ENCODE results near the gene MAML2. TPM values are rescaled to one million over a fixed set of nuclear protein-coding genes. Genes with fewer than 3 reads are reported as not detected.

MAML2 gene
- total RNA-seq, 2 experiments from 2014 or later = 14.1 to 14.3 TPM

GRCh38 chr11:96162816-96163499 lies 180.0 kb downstream of the MAML2 start:
- no peak for DNase-seq
- Mint-ChIP-seq H3K36me3 (peaks cover 15% of the 10 kb centered on the region), H3K4me1 (peaks cover 50% of the 10 kb centered on the region), H3K9me3 (peaks cover 2% of the 10 kb centered on the region), H3K4me3 (no peak overlapping the region), H3K27ac (no peak overlapping the region), H3K27me3 (no peaks in the 10 kb centered on the region)

- H3K4me3 Mint-ChIP-seq = no peak overlapping the region
- peaks cover 51% of the 10 kb centered on the region for H3K4me1 Mint-ChIP-seq
- no peaks in the 10 kb centered on the region for H3K27me3 Mint-ChIP-seq
- H3K36me3 Mint-ChIP-seq = peaks cover 14% of the 10 kb centered on the region
- H3K9me3 Mint-ChIP-seq = peaks cover 2% of the 10 kb centered on the region
- H3K27ac Mint-ChIP-seq = no peak overlapping the region
- DNase-seq = no peak
Measured at GRCh38 chr11:96161307-96162089, 181.5 kb downstream of the MAML2 start.

DNA sequence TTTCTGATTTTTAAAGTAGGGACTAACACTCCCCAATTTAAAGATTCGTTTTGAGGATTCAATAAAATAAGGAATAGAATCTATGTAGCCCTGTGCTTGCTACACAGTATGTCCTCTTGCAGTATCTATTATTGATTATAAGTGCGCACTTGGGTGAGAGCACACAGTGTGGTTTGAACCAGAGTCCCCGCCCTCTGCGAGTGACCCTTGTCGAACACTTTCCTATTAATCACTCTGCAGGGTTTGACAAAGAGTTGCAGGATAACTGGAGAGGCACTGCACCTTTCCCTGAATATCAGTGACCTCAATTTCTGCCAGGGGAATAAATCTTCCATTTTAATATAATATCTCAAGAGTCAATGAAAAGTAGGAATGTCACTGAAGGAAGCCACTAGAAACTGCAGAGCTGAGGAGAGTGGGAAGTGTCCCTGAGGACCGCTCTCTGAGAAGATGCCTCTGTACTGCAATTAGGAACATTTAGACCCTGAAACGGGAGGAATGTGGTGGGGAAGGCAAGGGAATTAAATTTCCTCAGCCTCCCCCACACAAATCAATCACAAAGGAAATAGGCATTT lies 182.2 kb downstream of the MAML2 start:
- H3K4me1 Mint-ChIP-seq = peaks cover 51% of the 10 kb centered on the region
- no peaks in the 10 kb centered on the region for H3K27me3 Mint-ChIP-seq
- DNase-seq = no peak
- H3K36me3 Mint-ChIP-seq = peaks cover 14% of the 10 kb centered on the region
- peaks cover 2% of the 10 kb centered on the region for H3K9me3 Mint-ChIP-seq
- H3K27ac Mint-ChIP-seq = no peak overlapping the region
- H3K4me3 Mint-ChIP-seq = no peak overlapping the region

DNA sequence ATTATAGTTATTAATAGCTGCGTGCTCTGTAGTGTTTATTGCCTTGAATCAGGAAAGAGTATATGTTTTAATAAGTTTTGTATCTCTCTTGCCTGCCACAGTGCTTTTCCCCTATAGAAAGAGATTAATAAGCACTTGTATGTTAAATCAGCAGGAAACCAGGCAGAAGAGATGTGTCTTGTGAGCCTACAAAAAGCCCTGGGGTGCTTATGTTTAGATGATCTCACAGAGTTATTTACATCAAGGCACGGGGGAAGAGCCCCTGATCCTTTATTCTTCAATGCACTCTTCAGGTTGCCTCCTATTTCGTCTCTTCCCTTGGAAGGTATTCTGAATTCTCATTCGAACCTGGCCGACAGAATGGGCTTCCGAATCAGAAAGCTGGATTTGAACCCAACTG lies 183.0 kb downstream of the MAML2 start:
- Mint-ChIP-seq H3K9me3 (peaks cover 2% of the 10 kb centered on the region), H3K36me3 (peaks cover 14% of the 10 kb centered on the region), H3K4me1 (peaks cover 53% of the 10 kb centered on the region), H3K27ac (no peak overlapping the region), H3K4me3 (no peak overlapping the region), H3K27me3 (no peaks in the 10 kb centered on the region)
- no peak for DNase-seq

GRCh38 chr11:96158126-96158525 lies 184.9 kb downstream of the MAML2 start:
- no peak overlapping the region for H3K4me3 Mint-ChIP-seq
- no peak for DNase-seq
- H3K36me3 Mint-ChIP-seq = peaks cover 10% of the 10 kb centered on the region
- H3K9me3 Mint-ChIP-seq = no peaks in the 10 kb centered on the region
- H3K27ac Mint-ChIP-seq = peak overlapping the region; percentile 78
- H3K27me3 Mint-ChIP-seq = no peaks in the 10 kb centered on the region
- H3K4me1 Mint-ChIP-seq = peaks cover 51% of the 10 kb centered on the region

GRCh38 chr11:96157517-96157873 lies 185.5 kb downstream of the MAML2 start:
- peaks cover 14% of the 10 kb centered on the region for H3K36me3 Mint-ChIP-seq
- no peaks in the 10 kb centered on the region for H3K9me3 Mint-ChIP-seq
- H3K4me3 Mint-ChIP-seq = peak overlapping the region; percentile 54
- H3K27me3 Mint-ChIP-seq = no peaks in the 10 kb centered on the region
- peaks cover 53% of the 10 kb centered on the region for H3K4me1 Mint-ChIP-seq
- peak overlapping the region; percentile 93 for H3K27ac Mint-ChIP-seq
- DNase-seq = no peak

- Mint-ChIP-seq H3K9me3 (no peaks in the 10 kb centered on the region), H3K27me3 (no peaks in the 10 kb centered on the region), H3K4me1 (peaks cover 56% of the 10 kb centered on the region)
Measured at GRCh38 chr11:96156379-96156722, 186.6 kb downstream of the MAML2 start.

GRCh38 chr11:96155627-96156378 lies 187.2 kb downstream of the MAML2 start:
- H3K27ac Mint-ChIP-seq = peak overlapping the region; percentile 93
- H3K4me3 Mint-ChIP-seq = peak overlapping the region; percentile 54
- H3K4me1 Mint-ChIP-seq = peaks cover 56% of the 10 kb centered on the region
- no peaks in the 10 kb centered on the region for H3K9me3 Mint-ChIP-seq
- peaks cover 20% of the 10 kb centered on the region for H3K36me3 Mint-ChIP-seq
- H3K27me3 Mint-ChIP-seq = no peaks in the 10 kb centered on the region
- DNase-seq = peak; percentile 83

More at GRCh38 chr11:96156379-96156722, 186.6 kb downstream of the MAML2 start:
- Mint-ChIP-seq H3K27ac (peak overlapping the region; percentile 93), H3K4me3 (peak overlapping the region; percentile 54), H3K36me3 (peaks cover 20% of the 10 kb centered on the region)
- DNase-seq = no peak

- H3K36me3 Mint-ChIP-seq = peaks cover 20% of the 10 kb centered on the region
- no peaks in the 10 kb centered on the region for H3K9me3 Mint-ChIP-seq
- no peaks in the 10 kb centered on the region for H3K27me3 Mint-ChIP-seq
- peaks cover 56% of the 10 kb centered on the region for H3K4me1 Mint-ChIP-seq
- no peak overlapping the region for H3K4me3 Mint-ChIP-seq
- DNase-seq = no peak
- peak overlapping the region; percentile 59 for H3K27ac Mint-ChIP-seq
Measured at GRCh38 chr11:96154802-96155520, 188.0 kb downstream of the MAML2 start.

GRCh38 chr11:96152623-96153022 lies 190.4 kb downstream of the MAML2 start:
- Mint-ChIP-seq H3K4me1 (peaks cover 51% of the 10 kb centered on the region), H3K27ac (peak overlapping the region; percentile 36), H3K4me3 (no peak overlapping the region), H3K27me3 (no peaks in the 10 kb centered on the region), H3K36me3 (peaks cover 22% of the 10 kb centered on the region), H3K9me3 (no peaks in the 10 kb centered on the region)
- no peak for DNase-seq

GRCh38 chr11:96151501-96151900 lies 191.5 kb downstream of the MAML2 start:
- Mint-ChIP-seq H3K27ac (no peak overlapping the region), H3K4me1 (peaks cover 43% of the 10 kb centered on the region), H3K9me3 (no peaks in the 10 kb centered on the region), H3K27me3 (no peaks in the 10 kb centered on the region), H3K36me3 (peaks cover 22% of the 10 kb centered on the region), H3K4me3 (no peak overlapping the region)
- DNase-seq = no peak

DNA sequence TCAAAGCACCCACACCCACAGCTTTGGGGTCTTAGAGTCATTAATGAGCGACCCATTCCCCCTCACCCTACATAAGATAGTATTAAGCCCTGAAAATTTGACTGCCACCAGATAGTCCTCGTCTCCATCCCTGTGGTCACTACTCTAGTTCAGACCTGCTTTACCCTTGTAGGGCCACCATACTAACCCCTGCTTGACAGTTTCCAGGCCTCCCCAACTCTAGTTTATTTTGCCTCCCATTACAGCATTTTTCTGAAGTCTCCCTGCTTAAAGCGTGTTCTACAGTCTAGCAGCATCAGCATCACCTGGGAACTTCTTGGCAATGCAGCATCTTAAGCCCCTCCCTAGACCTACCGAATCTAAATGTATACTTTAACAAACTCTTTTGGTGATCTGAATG lies 192.4 kb downstream of the MAML2 start:
- no peak for DNase-seq
- Mint-ChIP-seq H3K36me3 (peaks cover 25% of the 10 kb centered on the region), H3K27me3 (no peaks in the 10 kb centered on the region), H3K4me1 (peaks cover 39% of the 10 kb centered on the region), H3K9me3 (no peaks in the 10 kb centered on the region), H3K4me3 (no peak overlapping the region), H3K27ac (no peak overlapping the region)

DNA sequence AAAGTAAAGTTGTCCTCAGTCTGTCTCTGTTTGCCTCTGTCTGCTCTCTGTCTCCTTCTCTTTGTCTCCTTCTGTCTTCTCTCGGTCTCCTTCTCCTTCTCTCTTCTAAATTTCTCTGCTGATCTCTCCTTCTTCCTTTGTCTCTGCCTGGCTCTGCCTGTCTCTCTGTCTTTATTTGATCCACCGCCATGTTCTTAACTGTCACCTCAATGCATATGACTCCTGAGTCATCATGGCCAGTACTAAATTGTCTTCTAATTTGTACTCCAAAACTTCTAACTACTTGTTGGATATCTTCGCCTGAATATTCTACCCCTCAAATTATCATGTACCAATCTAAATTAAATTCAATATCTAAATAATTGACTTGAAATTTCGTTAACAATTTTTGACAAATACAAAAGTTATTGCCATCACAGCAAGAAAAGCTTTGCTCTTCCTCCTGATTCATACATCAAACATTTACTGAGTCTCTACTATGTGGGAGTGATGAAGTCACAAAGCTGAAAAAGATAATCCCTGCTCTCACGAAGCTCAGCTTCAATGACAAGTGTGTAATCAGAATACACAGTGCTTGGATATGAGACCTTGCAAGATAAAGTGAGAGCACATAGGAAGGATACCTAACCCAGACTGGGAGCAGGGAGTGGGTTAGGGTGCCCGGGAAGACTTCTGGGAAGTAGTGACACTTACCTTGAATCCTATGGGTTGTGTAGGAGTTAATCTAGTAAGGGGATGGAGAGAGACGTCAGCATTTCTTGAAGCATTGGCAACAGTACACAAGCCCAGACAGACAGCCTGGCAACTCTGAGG lies 193.0 kb downstream of the MAML2 start:
- peaks cover 30% of the 10 kb centered on the region for H3K36me3 Mint-ChIP-seq
- peaks cover 39% of the 10 kb centered on the region for H3K4me1 Mint-ChIP-seq
- H3K9me3 Mint-ChIP-seq = no peaks in the 10 kb centered on the region
- H3K4me3 Mint-ChIP-seq = no peak overlapping the region
- H3K27me3 Mint-ChIP-seq = no peaks in the 10 kb centered on the region
- DNase-seq = no peak
- no peak overlapping the region for H3K27ac Mint-ChIP-seq

Measured in activated naive CD8-positive, alpha-beta T cell treated with anti-CD3 and anti-CD28 coated beads for 36 hours (primary cell).